HG02840 (cell line): ENCODE results near the gene PDK4.
A peak's percentile ranks its signal among the peaks of the same experiment; 100 is the strongest.

Source experiments
- ATAC-seq: cut with Tn5 transposase; IDR thresholded peaks from one replicate; pipeline ENCODE4 v1.9.1; 2021; ENCODE audit warnings: mild to moderate bottlenecking, moderate library complexity, moderate number of reproducible peaks; ENCODE audit not compliant: unreplicated experiment, low FRiP score

The PDK4 gene

DNA sequence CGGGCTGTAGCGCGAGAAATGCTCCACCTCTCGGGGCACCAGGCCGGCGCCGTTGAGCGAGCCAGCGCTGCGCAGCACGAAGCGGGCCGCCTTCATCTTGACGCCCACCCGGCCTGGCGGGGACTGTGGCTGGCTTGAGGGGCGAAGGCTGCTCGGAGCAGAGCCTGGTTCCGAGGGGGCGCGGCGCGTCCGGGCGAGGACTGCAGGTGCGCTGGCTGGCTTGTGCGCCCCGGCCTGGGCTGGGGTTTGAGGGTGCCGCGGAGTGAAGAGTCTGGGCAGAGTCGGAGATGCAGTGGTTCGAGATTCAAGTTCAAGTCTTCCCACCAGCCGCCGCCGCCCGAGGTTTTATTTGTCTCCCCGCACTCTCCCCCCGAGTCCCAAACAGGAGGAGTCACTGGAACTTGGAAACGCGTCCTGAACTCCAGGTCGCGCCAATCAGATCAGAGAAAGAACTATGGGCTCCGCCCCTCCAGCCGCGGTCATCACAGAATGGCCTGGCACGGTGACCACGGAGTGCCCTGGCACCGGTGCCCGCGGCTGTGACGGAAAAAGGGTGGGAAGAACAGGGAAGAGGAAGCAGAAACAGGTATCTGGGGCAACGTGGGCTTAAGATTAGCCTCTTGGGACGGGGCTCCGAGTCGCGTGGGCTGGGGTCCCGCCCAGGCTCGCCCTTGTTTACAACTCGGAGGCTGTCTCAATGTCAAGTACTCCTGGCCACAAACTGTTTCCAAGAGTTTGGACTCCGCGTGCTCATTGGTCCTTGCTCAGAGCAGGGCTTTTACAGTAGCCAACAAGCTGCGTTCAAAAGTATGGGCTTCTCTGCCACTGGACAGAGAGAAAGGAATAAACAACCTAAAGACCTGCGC is at the start of gene PDK4:
Gene PDK4, minus strand, starts transcription at position 319 of the 866 bp plus-strand sequence. Its CDS starts 223 bp downstream, at position 96.
- no peak for ATAC-seq

DNA sequence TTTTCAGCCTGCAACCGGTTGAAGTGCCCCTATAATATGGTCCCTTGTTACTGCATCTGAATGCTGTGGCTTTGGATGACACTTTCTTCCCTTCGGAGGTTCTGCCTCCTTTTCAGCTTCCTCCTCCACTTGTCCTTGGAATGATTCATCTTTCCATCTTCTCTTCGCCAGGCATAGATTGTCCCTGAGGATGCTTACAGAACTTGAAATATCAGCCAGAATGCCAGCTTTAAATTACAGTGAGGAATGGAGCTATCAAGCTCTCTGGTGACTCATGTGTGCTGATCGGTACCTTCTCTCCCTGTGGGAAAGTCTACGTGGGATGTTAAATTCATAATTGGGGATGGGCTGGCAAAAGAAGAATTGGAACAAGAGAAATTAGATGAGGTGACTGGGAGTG is 45.9 kb upstream of the PDK4 start:
- ATAC-seq, result no peak

- ATAC-seq, result no peak
Measured at GRCh38 chr7:95636140-95636940, 40.0 kb upstream of the PDK4 start.

GRCh38 chr7:95632609-95633008 is 36.3 kb upstream of the PDK4 start:
- no peak for ATAC-seq

DNA sequence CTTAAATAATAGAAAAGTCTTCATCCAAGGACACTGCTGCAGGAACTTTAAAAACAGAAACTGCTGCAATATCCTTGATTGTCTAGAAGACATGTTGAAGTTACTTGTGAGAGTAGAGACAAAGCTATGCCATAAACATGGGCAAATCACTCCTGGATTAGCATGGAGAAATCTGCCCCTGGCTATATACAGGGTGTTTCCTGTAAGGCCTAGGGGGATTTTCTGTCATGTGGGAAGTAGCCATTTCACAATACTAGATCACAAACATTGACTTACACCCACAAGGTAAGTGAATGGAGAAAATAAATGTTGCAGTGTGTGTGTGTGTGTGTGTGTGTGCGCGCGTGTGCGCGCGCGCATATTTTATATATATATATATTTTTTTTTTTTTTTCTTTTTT is 35.2 kb upstream of the PDK4 start:
- ATAC-seq, result no peak

DNA sequence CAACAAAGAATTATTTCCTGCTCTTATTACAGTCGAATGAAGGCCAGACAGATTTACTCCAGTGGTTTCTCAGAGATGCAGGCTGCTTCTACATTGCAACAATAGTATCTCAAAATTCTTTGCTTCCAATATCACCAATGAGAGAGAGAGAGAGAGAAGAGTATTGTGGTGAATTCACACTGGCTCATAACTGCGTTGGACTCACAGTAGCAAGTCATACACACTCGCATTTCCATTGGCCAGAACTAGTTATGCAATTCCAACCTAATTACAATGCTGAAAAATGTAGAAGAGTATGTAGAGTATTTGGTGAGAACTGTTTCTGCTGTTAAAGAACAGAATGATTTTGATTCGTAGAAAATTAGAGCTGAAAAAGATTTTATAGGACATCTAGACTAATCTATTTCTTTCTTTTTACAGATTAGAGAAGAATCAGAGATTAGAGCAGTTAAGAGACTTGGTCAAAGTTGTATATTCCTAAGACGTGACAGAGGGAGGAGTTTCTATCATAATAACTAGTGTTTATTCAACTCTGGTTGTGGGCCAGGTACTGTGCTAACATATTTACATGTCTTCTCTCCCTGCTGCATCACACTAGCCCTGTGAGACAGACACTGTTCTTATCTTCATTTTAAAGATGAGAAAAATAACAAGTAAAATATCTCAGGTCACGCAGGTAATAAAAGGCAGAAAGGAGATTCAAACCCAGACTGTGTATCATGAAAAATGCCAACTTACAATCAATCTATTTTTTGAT is 34.6 kb upstream of the PDK4 start:
- no peak for ATAC-seq

DNA sequence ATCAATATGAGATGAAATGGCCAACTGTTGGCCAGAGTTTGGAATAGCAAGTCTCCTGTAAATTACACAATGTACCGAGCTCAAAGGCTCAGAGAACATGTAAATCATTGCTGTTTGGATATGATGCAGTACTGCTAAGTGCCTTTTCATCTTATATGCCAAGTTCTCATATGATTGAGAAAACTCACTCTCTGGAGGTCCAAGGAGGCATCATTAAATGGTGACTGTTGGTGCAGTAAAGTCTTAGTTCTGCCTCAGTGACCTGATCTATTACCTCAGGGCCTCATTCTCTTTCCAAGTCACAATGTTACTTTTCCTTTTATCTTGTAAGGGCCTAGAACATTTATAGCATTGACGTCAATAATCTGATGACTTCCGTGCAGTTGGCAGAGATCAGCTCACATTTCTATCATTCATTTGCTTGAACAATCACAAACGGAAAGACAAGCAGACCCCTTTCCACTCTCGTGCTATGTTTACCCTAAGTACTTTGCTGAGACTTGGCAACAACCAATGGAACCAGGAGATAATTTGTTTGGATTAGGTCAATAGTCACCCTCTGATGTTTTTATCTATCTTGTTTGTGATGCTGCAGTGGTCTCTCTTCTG is 32.6 kb upstream of the PDK4 start:
- ATAC-seq, result no peak

GRCh38 chr7:95623788-95624187 is 27.5 kb upstream of the PDK4 start:
- ATAC-seq, result no peak

DNA sequence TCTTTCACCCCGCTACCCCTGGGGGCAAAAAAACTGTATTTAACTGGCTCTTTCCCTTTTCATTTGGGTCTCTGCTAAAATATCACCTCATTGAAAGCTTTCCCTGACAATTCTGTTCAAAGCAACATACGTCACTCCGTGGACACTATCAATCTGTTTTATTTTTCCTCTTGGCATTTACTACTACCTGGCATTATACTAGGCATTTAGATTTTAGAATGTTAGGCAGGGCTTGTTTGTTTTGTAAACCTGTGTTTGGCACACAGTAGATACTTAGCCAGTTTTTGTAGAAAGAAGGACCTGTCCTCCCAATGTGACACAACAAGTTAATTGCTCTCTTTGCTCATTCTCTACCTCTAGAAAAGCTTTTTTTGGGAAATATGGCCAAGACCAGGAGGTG is 26.5 kb upstream of the PDK4 start:
- ATAC-seq, result no peak

DNA sequence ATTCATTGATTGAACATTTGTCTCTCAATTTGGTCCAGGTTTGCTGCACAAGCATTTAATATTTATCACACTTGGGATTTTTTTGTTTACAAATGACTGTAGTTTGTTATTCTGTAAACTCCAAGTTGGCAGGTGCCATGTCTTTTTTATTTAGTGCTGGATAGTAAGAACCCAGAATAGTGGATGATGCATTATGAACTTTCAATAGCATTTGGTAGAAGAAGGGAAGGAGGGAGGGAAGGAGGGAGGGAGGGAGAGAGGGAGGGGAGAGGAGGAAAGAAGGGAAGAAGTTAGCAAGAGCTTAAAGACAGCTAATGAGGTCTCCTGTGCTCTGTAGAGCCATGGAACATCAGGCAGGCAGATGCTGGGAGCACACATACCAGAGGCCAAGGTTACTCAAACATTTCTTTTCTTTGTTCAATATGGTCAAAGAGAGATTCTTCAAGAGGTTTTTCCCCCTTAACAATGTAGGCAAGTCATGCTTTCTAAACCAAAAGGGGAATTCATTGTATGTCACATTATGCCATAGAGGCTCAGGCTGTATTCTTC is 25.8 kb upstream of the PDK4 start:
- ATAC-seq, result no peak

- no peak for ATAC-seq
Measured at GRCh38 chr7:95621404-95621803, 25.1 kb upstream of the PDK4 start.

DNA sequence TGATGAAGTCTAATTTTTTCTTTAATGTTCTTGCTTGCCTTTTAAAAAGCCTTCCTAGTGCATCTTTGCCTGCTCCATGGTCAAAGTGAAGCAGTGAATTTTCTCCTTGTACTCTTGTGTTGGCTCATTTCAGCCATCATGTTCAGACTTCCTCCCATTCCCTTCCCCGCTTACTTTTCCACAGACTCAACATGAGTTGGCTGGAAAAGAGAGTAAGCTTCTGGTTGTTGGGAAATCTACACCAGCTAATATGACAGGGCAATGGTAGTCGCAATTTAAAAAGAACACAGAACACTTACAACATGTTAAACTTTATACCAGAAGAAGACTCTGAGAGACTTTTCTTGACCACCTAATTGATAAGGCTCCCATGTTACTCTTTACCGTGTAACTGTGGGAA is 24.3 kb upstream of the PDK4 start:
- ATAC-seq, result no peak

DNA sequence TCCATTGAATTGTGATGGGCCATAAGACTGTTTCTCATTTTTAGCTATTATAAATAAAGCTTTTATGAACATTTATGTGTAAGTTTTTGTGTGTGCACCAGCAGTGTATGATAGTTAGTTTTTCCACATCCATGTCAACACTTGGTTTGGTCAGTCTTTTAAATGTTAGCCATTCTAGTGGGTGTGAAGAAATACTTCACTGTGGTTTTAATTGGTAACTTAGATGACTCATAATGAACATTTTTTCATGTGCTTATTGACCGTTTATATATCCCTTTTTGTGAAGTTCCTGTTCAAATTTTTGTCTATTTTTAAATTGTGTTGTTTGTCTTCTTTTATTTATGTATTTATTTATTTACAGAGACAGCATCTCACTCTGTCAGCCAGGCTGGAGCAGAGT is 23.6 kb upstream of the PDK4 start:
- ATAC-seq, result no peak

DNA sequence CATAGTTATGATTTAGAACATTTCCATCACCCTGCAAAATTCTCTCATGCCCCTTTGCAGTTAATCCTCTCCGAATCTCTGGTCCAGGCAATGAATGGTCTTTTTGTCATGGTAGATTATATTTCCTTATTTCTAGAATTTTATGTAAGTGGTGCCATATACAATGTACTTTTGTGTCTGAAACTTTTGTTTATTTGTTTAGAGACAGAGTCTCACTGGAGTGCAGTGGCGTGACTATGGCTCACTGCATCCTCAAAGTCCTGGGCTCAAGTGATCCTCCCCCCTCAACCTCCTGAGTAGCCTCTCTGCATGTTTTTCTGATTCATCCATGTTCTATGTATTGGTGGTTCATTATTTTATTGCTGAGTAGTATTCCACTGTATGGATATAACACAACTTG is 23.2 kb upstream of the PDK4 start:
- no peak for ATAC-seq

DNA sequence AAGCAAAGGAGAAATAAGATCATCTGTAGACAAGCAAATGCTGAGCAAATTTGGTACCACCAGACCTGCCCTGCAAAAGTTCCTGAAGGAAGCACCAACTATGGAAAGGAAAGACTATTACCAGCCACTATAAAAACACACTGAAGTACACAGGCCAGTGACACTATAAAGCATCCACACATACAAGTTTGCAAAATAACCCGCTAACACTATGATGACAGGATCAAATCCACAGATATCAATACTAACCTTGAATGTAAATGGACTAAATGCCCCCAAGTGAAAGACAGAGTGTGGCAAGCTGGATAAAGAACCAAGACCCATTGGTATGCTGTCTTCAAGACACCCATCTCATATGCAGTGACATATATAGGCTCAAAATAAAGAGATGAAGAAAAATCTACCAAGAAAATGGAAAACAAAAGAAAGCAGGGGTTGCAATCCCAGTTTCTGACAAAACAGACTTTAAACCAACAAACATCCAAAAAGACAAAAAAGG is 18.2 kb upstream of the PDK4 start:
- no peak for ATAC-seq

- no peak for ATAC-seq
Measured at GRCh38 chr7:95611224-95611623, 14.9 kb upstream of the PDK4 start.

DNA sequence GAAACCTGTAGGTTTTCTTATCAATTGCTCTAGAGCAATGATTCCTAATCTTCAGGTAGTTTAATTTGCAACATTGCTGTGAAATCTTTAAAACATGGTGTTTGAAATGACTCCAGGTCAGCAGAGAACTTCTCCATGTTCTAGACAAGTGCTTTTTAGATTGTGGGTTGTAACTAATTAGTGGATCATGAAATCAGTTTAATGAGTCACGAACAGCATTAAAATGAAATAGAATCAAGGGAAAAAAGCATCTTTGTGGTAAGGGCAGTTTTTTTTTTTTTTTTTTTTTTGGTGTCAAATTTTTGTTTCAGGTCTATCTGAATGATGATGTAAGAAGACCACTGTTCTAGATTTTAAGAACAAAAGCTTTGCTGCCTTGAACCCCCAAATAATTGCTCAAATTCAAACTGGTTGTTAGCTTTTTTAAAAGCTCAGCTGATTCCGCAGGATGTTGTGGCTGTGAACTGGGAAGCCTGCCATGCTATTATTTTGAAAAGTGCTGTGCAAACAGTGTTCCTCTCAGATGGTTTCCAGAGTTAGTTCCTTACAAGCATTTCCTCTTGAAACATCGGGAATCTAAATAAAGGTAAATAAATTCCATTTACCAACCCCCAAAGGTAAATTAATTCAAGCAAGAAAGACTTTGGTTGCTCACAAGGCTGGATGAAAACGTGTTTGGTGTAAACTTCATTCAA is 13.1 kb upstream of the PDK4 start:
- no peak for ATAC-seq

DNA sequence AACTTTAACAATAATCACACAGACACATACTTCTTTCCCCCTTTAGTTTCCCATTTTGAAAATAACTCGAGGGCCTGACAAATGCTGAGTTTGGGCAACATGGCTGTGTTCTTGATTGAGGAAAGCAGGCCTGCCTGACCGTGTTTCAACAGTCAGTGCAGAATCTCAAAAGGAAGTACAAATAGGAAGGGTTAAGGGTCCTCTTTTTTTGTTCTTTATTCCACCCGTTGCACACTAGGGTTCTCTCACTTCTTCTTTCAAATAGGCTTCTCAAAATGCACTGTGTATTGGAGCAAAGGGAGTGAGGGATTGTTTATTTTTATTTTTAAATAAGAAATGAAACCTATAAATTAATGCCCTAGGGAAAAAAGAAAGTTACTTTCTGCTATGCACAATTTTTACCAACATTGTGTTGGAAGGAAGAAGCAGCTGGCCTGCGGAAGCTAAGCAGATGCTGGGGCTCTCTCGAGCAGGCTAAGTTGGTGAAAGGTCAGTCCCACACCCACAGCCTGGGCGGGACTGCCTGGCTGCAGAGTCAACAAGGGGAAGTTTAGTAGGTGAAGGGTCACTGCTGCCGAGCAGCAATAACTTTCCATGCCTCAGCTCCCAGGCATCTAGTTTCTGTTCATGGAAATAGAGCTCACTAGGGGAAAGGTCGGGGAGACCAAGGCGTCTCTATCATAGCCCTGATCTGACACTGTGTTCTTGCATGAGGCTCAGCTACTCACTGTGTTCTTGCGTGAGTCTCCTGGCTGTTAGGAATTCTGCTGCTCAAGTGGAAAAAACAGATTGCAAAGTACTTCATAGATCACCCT is 12.2 kb upstream of the PDK4 start:
- ATAC-seq, result peak; percentile 98

- no peak for ATAC-seq
Measured at GRCh38 chr7:95607561-95607960, 11.2 kb upstream of the PDK4 start.
